Thoracic aorta (tissue), 2 donors: ENCODE results near the gene BSCL2. TPM values are rescaled to one million over a fixed set of nuclear protein-coding genes. Genes with fewer than 3 reads are reported as not detected.
A peak's percentile ranks its signal among the peaks of the same experiment; 100 is the strongest.

Experiments
- ATAC-seq: fragments of 150-250 bp; one replicate; pipeline ENCODE4 v1.8.0; 2017; ENCODE audit warnings: low read depth; ENCODE audit not compliant: insufficient number of reproducible peaks, low FRiP score
- DNase-seq: peaks from one replicate; pipeline ENCODE4 v3.0.0-alpha.2; 2020; ENCODE audit warnings: low spot score
- H3K27ac ChIP-seq, 2 donors: fragments of 200-600 bp; sonication (generic); 1 replicate in 1 of 2; 2 replicates in 1 of 2; pipeline ENCODE4 v1.5.1; 2016; ENCODE audit warnings: mild to moderate bottlenecking in 2 of 2, moderate library complexity in 2 of 2
- H3K27me3 ChIP-seq: fragments of 200-600 bp; sonication (generic); replicated peaks from 2 replicates; pipeline ENCODE4 v1.6.0; 2016; ENCODE audit warnings: mild to moderate bottlenecking; ENCODE audit not compliant: insufficient read depth
- H3K36me3 ChIP-seq: fragments of 200-600 bp; sonication (generic); one replicate; pipeline ENCODE4 v1.5.1; 2016
- H3K4me1 ChIP-seq, 2 donors: fragments of 200-600 bp; sonication (generic); 1 replicate in 1 of 2; 2 replicates in 1 of 2; pipeline versions ENCODE4 v1.5.1 to v1.6.0; 2016; ENCODE audit warnings: low read depth in 2 of 2, mild to moderate bottlenecking in 1 of 2; ENCODE audit not compliant: control insufficient read depth in 1 of 2
- H3K4me3 ChIP-seq: fragments of 200-600 bp; sonication (generic); 2 replicates; pipeline ENCODE4 v1.5.1; 2016; ENCODE audit warnings: mild to moderate bottlenecking
- H3K9me3 ChIP-seq: fragments of 200-600 bp; sonication (generic); 2 replicates; pipeline ENCODE4 v1.5.1; 2016
- total RNA-seq, 2 donors: library from RNA; depleted of rRNA; stranded (reverse); fragments of >200 nt; gene quantifications; one replicate each; pipeline versions ENCODE4 v1.1.0 to v1.2.3, GENCODE V29; 2016
- TF ChIP-seq, protein P1 (sequence below): fragments of 200-600 bp; sonication (generic); IDR thresholded peaks from one replicate; pipeline ENCODE4 v1.5.1; 2019; ENCODE audit warnings: antibody characterized with exemption

BSCL2 gene
- 10 to 100 TPM; 14.0 to 50.9 TPM for total RNA-seq

DNA sequence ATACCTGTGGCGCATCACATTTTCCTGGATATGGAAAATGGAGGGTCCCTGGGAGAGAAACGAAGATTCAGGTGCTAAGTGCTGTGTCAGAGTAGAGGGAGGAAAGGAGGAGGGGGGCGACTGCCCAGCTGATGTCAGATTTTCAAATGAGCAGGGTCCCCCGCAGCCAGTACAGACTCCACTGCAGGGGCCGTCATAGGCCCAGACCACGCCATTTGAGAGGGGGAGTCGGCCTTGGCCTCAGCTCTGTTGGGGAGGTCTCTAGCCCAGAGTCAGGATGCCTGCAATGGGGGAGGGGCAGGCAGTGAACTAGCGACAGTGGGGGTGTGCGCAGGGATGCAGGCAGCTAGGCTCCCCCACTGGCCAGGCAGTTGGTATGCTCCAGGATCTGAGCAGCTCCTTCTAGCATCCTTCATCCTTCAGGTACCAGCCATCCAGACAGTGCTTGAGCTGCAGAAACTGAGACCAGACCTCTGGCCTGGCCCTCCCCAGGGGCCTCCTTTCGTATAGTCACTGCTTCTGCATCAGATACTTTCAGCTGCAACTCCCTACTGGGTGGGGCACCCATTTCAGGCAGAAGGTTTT is at the start of gene BSCL2, which contains the start of gene GNG3:
Gene BSCL2 (minus strand): TSS at position 148 of the 585 bp plus-strand sequence. CDS start 229 bp downstream, outside the sequence.
Gene GNG3 (plus strand): TSS at position 400 of the 585 bp plus-strand sequence. CDS start 620 bp downstream, outside the sequence.
- no peaks in the 10 kb centered on the region for H3K27me3 ChIP-seq
- peak within 1 kb of the TSS; percentile 82 for H3K4me3 ChIP-seq
- H3K36me3 ChIP-seq: peaks cover 10% of the 10 kb centered on the region
- ATAC-seq (no peak), DNase-seq (no peak)
- TF ChIP-seq, protein P1, sequence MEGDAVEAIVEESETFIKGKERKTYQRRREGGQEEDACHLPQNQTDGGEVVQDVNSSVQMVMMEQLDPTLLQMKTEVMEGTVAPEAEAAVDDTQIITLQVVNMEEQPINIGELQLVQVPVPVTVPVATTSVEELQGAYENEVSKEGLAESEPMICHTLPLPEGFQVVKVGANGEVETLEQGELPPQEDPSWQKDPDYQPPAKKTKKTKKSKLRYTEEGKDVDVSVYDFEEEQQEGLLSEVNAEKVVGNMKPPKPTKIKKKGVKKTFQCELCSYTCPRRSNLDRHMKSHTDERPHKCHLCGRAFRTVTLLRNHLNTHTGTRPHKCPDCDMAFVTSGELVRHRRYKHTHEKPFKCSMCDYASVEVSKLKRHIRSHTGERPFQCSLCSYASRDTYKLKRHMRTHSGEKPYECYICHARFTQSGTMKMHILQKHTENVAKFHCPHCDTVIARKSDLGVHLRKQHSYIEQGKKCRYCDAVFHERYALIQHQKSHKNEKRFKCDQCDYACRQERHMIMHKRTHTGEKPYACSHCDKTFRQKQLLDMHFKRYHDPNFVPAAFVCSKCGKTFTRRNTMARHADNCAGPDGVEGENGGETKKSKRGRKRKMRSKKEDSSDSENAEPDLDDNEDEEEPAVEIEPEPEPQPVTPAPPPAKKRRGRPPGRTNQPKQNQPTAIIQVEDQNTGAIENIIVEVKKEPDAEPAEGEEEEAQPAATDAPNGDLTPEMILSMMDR: no peak
- H3K4me1 ChIP-seq: peaks cover 12 to 44% of the 10 kb centered on the region in 2 donors
- no peaks in the 10 kb centered on the region for H3K9me3 ChIP-seq
- H3K27ac ChIP-seq: peak within 1 kb of the TSS; percentile 59 to 62

DNA sequence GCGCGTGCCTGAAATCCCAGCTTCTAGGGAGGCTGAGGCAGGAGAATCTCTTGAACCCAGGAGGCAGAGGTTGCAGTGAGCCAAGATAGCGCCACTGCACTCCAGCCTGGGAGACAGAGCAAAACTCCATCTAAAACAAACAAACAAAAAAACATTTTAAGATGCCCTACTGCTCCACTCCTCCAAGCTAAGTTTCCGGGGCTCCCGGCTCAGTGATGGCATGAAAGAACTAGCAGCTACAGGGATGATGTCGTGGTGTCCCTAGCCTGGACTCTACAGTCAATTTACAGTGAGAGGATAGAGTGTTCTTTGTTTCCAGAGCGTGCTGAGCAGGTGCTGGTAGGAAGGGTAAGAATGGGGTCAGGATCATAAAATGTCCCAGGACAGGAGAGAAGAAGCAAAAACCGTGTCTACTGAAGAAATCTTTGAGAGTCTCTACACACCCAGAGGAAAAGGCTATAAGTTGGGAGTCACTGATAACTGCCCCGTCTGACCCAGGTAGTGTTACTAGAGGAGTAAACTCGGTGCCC is 47.9 kb upstream of the BSCL2 start:
- H3K27ac ChIP-seq: no peak overlapping the region
- H3K36me3 ChIP-seq: peaks cover 3% of the 10 kb centered on the region
- H3K4me1 ChIP-seq: peaks cover 10 to 27% of the 10 kb centered on the region in 2 donors

DNA sequence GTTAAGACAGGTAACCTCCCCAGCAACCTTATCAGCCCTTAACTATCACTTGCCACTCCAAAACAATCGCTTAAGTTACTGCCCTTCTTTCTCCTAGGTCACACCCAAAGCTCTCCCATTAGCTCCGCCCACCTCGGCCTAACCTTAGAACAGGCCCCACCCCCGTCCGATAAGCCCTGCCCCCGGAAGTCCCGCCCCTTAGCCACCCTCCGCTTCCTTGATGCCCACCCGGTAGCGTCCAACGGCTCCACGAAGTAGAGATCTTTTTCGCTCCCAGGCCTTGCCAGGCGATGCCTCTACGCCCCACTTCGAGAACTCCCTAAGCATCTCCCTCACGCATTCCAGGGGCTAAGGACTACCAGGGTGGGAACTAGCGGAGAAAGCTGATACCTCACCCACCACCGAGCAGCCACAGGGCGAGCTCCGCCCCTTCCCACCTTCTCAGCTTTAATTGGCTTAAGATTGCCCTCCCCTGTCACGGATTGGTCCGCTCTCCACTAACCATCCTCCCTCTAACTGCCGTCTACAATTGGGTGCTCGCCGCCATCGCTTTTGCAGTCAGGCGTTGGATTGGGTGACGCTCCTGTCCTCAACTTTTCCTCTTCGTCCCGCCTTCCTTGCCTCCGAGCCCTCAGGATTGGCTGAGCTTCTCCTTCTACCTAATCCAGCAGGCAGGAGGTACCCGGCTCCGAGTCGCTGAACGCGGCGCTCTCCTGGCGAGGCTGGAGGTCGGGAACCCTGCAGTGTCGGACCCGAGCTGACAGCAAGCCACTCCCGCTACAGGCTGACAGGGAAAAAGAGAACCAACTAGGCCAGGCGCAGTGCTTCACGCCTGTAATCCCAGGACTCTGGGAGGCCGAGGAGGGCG is 46.7 kb upstream of the BSCL2 start, which contains the start of gene ZBTB3:
Gene ZBTB3 (minus strand): TSS at position 425 of the 868 bp plus-strand sequence. CDS start 496 bp downstream, outside the sequence.
- DNase-seq (peak; percentile 96), ATAC-seq (peak; percentile 100)
- Histone ChIP-seq H3K4me3 (peak within 1 kb of the TSS; percentile 72), H3K9me3 (no peaks in the 10 kb centered on the region), H3K27ac (peak within 1 kb of the TSS; percentile 89 to 96), H3K36me3 (peaks cover 3% of the 10 kb centered on the region), H3K27me3 (no peaks in the 10 kb centered on the region), H3K4me1 (peaks cover 10 to 27% of the 10 kb centered on the region in 2 donors)
- TF ChIP-seq, protein P1: no peak

More for the DNA sequence above, 47.9 kb upstream of the BSCL2 start:
- no peak overlapping the region for H3K4me3 ChIP-seq
- H3K27me3 ChIP-seq: no peaks in the 10 kb centered on the region
- TF ChIP-seq, protein P1: no peak
- no peak for ATAC-seq
- no peak for DNase-seq
- no peaks in the 10 kb centered on the region for H3K9me3 ChIP-seq

DNA sequence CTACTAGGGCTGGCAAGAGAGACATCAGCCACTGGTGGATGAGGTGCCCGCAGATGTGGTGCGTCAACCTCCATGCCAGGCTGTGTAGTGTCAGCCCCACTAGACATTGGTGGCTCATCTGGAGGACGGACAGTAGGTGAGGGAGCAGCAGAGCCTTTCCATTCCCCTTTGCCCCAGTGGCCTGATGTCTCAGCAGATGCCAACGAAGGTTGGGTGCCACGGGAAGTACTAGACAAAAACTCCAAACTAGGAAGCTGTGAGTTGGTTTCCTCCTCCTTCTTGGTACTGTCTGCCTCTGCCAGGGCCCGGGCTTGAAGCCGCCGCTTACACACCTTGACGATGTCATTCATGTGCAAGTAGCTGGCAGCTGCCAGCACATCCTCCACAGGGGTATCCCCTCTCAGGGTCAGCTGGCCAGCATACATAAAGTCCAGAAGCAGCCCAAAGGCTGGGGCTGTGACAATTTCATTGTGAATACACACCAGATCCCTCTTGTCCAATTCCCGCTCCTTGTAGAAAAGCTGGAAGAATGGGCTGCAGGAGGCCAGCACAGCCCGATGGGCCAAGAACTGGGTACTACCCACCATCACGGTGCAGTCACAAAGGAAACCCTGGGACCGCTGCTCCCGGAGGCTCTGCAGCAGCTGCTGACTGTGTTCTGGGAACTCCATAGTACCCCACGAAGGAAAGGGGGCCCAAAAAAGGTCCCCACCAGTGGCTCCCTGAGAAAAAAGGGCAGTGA is 45.9 kb upstream of the BSCL2 start:
- H3K9me3 ChIP-seq: no peaks in the 10 kb centered on the region
- peaks cover 3% of the 10 kb centered on the region for H3K36me3 ChIP-seq
- DNase-seq (no peak), ATAC-seq (no peak)
- H3K27ac ChIP-seq: peak overlapping the region; percentile 89 to 96
- H3K27me3 ChIP-seq: no peaks in the 10 kb centered on the region
- H3K4me1 ChIP-seq: peaks cover 10 to 27% of the 10 kb centered on the region in 2 donors
- TF ChIP-seq, protein P1: no peak
- peak overlapping the region; percentile 72 for H3K4me3 ChIP-seq
